GM12872 (cell line): ENCODE results near the gene GSE1.

Experiments used
- TF ChIP-seq, protein P1 (sequence below): IDR thresholded peaks from 3 replicates; pipeline ENCODE4 v1.5.1; 2011; ENCODE audit warnings: low read depth, mild to moderate bottlenecking, low read length, moderate library complexity; ENCODE audit not compliant: insufficient read depth

The GSE1 gene

DNA sequence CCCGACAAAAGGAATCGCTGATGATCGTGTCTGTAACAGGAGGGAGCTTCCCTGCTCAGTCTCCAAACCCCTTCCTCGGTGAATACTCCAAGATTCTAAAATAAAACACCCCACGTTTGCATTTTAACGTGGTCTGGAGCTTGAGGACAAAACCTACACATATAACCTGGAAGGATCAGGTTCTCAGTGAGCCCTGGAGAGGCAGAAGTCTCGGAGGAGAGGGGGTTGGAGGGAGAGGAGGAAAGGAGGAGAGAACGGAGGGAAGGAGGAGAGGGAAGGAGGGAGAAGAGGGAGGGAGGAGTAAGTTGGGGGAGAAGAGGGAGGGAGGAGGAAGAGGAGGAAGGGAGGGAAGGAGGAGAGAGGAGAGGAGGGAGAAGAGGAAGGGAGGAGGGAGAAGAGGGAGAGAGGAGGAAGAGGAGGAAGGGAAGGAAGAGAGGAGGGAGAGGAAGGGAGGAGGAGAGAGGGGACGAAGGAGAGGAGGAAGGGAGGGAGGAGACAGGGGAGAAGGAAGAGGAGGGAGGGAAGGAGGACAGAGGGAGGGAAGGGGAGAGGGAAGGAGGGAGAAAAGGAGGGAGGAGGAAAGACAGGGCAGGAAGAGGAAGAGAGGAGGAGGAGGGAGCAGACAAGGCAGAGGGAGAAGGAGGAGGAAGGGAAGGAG is 103.0 kb downstream of the GSE1 start:
- TF ChIP-seq, protein P1, sequence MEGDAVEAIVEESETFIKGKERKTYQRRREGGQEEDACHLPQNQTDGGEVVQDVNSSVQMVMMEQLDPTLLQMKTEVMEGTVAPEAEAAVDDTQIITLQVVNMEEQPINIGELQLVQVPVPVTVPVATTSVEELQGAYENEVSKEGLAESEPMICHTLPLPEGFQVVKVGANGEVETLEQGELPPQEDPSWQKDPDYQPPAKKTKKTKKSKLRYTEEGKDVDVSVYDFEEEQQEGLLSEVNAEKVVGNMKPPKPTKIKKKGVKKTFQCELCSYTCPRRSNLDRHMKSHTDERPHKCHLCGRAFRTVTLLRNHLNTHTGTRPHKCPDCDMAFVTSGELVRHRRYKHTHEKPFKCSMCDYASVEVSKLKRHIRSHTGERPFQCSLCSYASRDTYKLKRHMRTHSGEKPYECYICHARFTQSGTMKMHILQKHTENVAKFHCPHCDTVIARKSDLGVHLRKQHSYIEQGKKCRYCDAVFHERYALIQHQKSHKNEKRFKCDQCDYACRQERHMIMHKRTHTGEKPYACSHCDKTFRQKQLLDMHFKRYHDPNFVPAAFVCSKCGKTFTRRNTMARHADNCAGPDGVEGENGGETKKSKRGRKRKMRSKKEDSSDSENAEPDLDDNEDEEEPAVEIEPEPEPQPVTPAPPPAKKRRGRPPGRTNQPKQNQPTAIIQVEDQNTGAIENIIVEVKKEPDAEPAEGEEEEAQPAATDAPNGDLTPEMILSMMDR = no peak

DNA sequence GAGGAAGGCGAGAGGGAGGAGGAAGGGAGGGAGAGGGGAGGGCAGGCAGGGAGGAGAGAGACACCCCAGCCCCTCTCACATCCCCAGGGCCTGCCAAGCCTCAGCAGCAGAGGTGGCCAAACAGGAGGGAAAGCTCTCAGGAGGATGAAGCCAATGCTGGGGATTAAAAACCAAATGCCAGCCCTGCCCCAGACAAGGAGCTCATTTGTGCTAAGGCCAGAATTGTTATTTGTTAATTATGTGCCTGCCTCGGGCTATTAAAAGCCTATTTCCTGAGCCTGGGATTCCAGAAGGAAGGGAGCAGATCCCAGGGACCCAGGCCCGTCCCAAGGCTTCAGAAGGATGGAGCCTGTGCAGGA is 103.5 kb downstream of the GSE1 start:
- TF ChIP-seq, protein P1 = no peak

DNA sequence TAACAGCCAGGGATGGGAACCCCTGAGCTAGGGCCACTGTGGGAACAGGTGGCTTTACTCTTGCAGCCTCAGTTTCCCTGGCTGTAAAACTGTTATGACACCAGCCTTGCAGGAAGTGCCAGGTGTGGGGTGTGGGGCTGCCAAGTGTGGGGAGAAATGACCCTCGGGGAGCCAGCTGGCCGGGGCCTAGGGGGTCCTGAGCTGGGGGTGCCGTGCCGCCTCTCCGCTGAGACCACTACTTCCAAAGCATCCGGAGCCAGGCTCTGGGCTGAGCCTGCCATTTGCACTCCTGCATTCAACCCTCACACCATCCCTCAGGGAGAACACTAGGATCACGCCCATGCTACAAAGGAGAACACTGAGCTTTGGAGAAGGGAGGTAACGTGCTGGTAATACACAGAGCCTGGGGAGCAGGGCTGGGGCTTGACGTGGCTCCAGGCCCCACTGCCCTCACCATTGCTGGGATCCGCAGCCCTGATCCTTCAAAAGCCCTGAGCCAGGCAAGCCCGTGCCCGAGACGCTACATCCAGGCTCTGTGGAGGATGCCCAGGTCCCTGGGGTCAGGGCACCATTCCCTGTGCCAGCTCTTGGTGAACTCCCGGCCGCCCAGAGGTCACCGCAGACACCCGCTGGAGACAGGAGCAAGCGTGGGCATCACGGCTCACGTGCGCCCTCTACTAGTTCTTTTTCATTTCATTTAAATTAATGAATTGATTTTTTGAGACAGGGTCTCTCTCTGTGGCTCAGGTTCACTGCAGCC is 104.5 kb downstream of the GSE1 start:
- TF ChIP-seq, protein P1 = peak; percentile 65

DNA sequence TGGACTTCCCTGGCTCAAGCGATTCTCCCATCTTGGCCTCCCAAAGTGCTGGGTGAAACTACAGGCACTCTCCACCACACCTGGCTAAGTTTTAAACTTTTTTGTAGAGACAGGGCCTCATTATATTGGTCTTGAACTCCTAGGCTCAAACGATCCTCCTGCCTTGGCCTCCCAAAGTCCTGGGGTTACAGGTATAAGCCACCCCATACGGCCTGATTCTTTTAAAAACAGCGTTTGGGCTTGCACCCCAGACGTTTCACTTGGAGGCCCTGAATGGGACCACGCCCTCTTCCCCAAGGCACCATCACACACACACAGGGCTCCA is 105.0 kb downstream of the GSE1 start:
- TF ChIP-seq, protein P1 = no peak

DNA sequence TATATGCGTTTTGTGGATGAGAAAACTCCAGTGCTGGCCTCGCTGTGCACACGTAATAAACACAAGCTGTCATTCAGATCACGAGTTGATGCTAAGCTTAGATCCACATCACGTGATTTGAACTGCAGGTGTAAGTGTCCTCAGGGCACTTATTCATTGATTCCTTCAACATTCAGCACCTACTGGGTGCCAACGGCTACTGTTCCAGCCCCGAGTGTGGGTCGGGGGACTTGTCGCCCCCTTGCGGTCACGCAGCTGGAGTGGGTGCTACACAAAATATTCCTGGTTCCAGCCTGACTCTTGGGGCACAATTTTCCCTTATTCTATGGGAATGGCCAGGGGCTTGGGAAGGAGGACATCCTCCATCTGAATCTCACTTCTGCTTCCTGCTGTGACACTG is 105.6 kb downstream of the GSE1 start:
- TF ChIP-seq, protein P1 = peak; percentile 78

DNA sequence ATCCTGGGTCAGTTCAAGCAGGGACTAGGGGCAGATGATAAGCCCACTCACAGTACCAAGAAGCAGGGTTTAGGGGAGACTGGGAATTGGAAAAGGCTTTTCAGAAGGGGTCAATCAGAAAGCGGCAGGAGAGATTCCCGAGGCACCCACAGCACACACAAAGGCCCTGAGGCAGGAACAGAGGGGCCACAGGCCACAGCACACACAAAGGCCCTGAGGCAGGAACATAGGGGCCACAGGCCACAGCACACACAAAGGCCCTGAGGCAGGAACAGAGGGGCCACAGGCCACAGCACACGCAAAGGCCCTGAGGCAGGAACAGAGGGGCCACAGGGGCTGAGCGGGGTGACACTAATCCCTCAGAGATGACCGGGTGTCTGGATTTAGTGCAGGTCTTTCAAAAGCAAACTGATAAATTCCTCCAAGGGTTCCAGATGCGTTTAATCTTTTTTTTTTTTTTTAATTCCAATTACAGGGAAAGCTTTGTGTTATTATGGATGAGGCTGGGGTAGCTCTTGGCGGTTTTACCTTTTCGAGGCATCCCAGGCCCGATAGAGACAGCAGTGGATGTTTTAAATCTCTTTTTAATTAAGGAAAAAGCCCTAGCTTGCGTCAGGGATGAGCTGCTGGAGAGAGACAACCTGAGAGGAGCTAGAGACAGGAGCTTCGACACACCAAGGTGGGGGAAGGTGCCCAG is 106.6 kb downstream of the GSE1 start:
- TF ChIP-seq, protein P1 = no peak

DNA sequence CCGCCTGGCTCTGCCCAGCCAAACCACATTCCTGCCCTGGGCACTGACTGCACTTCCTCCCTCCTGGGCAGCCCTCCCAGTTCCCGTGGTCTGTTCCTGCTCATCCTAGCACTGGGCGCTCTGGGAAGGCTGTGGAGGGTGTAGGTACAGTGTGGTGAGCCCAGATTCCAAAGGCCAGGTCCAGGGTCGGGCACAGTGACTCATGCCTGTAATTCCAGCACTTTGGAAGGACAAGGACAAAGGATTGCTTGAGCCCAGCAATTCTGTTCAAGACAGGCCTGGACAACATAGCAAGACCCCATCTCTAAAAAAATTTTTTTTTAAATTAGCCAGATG is 107.1 kb downstream of the GSE1 start:
- TF ChIP-seq, protein P1 = no peak
